ENCODE results near the gene HSD17B1.

Gene HSD17B1

DNA sequence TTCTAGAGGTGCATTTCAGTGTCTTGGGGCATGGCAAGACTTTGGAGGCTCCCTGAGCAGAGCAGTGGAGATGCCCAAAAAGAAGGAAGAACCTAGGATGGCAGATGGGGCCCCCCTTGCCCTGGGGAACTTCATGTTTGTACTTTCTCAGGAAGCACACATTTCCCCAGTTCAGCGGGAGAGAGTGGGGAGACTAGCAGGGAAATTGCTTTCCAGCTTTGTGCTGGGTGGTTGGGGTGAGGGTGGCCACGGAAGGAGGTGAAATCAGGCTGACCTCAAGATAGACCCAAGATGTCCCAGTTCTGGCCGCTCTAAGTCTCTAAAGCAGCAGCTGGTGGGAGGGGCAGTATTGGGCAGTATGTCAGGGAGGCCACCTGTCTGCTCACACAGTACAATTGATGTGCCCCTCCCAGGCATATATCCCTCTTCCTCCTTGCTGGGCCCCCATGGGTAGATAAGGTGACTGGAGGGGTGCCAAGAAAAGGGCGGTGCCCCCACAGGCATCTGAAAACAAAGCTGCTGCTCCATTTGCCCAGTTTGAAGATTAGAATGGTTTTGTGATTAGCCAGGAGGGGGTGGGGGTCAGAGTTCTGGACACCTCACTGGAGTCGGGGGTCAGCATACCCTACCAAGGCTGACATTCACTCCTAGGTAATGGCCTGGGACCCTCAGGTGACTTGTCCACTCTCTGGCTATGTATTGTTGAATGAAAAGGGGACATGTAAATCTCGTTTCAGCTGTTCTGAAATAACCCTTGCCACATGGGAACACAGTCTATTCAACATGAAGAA is 33.8 kb upstream of the HSD17B1 start:
- H3K36me3 Mint-ChIP-seq = peaks cover 55 to 73% of the 10 kb centered on the region in 2 donors
- H3K4me1 Mint-ChIP-seq = peaks cover 5 to 29% of the 10 kb centered on the region in 2 donors
- no peak for ATAC-seq (replicated peaks)
- DNase-seq = no peak
- no peak overlapping the region for H3K4me3 Mint-ChIP-seq
- H3K9me3 Mint-ChIP-seq = no peaks in the 10 kb centered on the region
- H3K27me3 Mint-ChIP-seq = no peaks in the 10 kb centered on the region
- peak overlapping the region; percentile 20 for H3K27ac Mint-ChIP-seq

DNA sequence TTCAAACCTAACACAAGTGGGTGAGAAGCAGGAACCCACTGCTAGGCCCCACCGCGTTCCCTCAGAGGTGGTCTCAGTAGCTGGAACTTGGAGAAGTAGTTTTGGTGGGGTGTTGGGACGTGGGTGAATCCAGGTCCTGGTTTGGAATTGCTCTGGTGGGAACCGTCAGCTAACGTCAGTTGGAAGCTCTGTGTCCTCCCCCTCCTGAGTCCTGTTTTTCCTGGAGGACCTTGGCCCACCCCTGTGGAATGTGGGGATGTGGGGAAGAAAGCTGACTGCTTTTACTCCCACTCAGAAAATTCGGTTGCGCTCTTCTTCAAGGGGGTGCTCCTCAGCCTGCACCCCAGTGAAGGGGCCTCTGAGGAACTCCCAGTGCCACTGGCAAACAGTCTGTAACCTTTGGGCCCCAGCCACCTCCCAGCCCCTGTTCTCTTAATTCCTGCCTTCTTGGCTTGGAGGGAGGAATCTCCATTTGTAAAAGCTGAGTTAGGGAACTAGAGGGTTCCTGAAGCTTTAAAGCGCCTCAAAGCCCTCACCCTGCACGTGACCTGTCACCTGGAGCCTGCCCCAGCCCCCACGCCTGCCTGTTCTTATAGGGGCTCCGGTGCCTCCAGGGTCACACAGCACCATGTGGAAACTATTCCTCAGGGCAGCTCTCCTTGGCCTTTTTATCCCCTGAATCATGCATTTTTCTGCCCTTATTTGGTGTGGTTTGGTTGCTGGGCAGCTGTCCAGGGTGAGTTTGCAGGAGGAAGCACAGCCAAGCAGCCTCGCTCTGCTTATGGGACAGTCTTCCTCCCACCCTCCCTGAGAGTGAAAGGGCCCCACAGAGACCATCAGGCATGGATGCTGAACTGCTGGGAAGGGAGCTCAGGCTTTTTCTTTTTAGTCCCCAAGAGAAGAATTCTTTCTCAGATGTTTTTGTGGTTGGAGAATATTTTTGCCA is 32.9 kb upstream of the HSD17B1 start:
- Mint-ChIP-seq H3K27ac (peak overlapping the region; percentile 77), H3K4me3 (no peak overlapping the region), H3K36me3 (peaks cover 54 to 69% of the 10 kb centered on the region in 2 donors), H3K9me3 (no peaks in the 10 kb centered on the region), H3K27me3 (no peaks in the 10 kb centered on the region), H3K4me1 (peaks cover 5 to 29% of the 10 kb centered on the region in 2 donors)
- ATAC-seq (replicated peaks) (no peak), DNase-seq (no peak)

- peaks cover 54 to 67% of the 10 kb centered on the region in 2 donors for H3K36me3 Mint-ChIP-seq
- ATAC-seq (replicated peaks) (no peak), DNase-seq (no peak)
- no peak overlapping the region for H3K4me3 Mint-ChIP-seq
- no peaks in the 10 kb centered on the region for H3K27me3 Mint-ChIP-seq
- H3K4me1 Mint-ChIP-seq = peaks cover 5 to 29% of the 10 kb centered on the region in 2 donors
- no peaks in the 10 kb centered on the region for H3K9me3 Mint-ChIP-seq
- H3K27ac Mint-ChIP-seq = peak overlapping the region; percentile 63
Observed at GRCh38 chr17:42520540-42520951, 32.2 kb upstream of the HSD17B1 start.

DNA sequence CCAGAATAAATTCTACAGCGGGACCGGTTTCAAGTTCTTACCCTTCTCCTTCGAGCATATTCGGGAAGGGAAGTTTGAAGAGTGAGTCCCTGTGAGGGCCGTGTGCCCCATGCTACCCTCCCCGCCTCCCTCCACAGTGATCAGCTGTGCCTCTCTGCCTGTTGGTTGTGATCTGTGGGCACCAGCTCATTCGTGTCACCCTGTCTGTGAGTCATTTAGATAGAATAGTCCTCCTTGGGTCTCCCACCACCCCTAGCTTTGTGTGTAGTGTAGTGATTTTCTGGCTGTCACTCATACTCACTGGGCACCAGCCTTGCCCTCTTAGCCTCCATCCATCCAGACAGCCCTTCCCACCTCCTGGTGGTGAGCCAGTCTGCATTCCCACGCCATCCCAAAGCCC is 31.7 kb upstream of the HSD17B1 start:
- Mint-ChIP-seq H3K36me3 (peaks cover 54 to 63% of the 10 kb centered on the region in 2 donors), H3K27me3 (no peaks in the 10 kb centered on the region), H3K4me1 (peaks cover 5 to 29% of the 10 kb centered on the region in 2 donors), H3K9me3 (no peaks in the 10 kb centered on the region), H3K4me3 (no peak overlapping the region), H3K27ac (peak overlapping the region; percentile 80)
- no peak for ATAC-seq (replicated peaks)
- no peak for DNase-seq

GRCh38 chr17:42521666-42522262 is 31.0 kb upstream of the HSD17B1 start:
- H3K27ac Mint-ChIP-seq = peak overlapping the region; percentile 22
- ATAC-seq (replicated peaks) (no peak), DNase-seq (no peak)
- H3K36me3 Mint-ChIP-seq = peaks cover 48 to 57% of the 10 kb centered on the region in 2 donors
- no peaks in the 10 kb centered on the region for H3K27me3 Mint-ChIP-seq
- H3K4me3 Mint-ChIP-seq = no peak overlapping the region
- no peaks in the 10 kb centered on the region for H3K9me3 Mint-ChIP-seq
- peaks cover 5 to 23% of the 10 kb centered on the region in 2 donors for H3K4me1 Mint-ChIP-seq

DNA sequence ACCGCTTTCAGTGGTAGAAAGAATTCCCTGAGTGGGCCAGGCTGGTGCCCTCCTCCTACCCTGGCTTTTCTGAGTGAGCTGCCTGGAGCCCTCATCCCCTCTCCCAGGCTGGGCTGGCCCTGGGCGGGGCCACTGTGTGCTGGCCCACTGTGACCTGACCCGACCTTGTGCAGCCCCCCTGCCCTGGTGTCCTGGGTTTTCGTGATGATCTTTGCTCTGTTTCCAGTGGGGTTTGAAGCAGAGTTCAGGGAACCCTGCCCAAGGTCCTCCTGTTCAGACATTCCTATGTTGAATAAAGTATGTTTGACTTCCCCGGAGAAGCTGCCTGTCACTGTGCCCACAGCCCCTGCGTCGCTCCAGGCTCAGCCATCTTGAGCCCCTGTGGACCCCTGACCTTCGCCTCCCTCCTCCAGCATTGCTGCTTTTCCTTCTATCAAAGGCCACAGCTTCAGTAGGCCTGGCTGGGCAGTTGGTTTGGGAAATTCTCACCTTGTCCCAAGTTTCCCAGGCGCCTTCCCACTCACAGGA is 30.4 kb upstream of the HSD17B1 start:
- Mint-ChIP-seq H3K27ac (peak overlapping the region; percentile 47), H3K4me1 (peaks cover 6 to 21% of the 10 kb centered on the region in 2 donors), H3K4me3 (no peak overlapping the region), H3K9me3 (no peaks in the 10 kb centered on the region), H3K36me3 (peaks cover 44 to 53% of the 10 kb centered on the region in 2 donors), H3K27me3 (no peaks in the 10 kb centered on the region)
- DNase-seq (no peak), ATAC-seq (replicated peaks) (no peak)

DNA sequence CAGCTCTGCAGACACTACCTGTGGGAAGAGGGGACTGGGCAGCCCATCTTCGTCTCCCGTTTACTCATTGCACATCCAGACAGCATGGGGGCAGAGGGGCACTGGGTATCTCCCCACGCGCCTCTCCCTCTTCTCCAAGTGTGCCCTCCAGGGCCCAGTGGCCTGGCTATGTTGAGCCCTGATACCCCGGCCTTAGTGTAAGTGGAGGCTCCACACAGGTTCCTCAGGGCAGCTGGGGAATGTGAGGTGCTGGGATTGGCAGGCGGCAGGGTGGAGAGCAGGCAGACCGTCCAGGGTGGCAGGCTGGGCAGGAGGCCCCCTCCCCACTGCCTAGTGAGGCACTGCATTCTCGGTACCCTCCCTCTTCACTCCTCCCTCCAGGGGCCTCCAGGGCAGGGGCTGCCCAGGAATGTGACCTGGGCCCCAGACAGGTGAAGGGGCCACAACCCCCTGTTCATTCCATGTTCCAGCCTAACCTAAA is 29.9 kb upstream of the HSD17B1 start:
- Mint-ChIP-seq H3K27me3 (no peaks in the 10 kb centered on the region), H3K4me1 (peaks cover 7 to 20% of the 10 kb centered on the region in 2 donors), H3K9me3 (no peaks in the 10 kb centered on the region), H3K36me3 (peaks cover 40 to 48% of the 10 kb centered on the region in 2 donors), H3K27ac (peak overlapping the region; percentile 47), H3K4me3 (no peak overlapping the region)
- no peak for DNase-seq
- no peak for ATAC-seq (replicated peaks)

GRCh38 chr17:42525221-42525620 is 27.5 kb upstream of the HSD17B1 start:
- no peak for ATAC-seq (replicated peaks)
- no peak for DNase-seq
- no peak overlapping the region for H3K4me3 Mint-ChIP-seq
- H3K27ac Mint-ChIP-seq = no peak overlapping the region
- no peaks in the 10 kb centered on the region for H3K9me3 Mint-ChIP-seq
- no peaks in the 10 kb centered on the region for H3K27me3 Mint-ChIP-seq
- H3K4me1 Mint-ChIP-seq = peaks cover 3 to 19% of the 10 kb centered on the region in 2 donors
- H3K36me3 Mint-ChIP-seq = peaks cover 28 to 30% of the 10 kb centered on the region in 2 donors

DNA sequence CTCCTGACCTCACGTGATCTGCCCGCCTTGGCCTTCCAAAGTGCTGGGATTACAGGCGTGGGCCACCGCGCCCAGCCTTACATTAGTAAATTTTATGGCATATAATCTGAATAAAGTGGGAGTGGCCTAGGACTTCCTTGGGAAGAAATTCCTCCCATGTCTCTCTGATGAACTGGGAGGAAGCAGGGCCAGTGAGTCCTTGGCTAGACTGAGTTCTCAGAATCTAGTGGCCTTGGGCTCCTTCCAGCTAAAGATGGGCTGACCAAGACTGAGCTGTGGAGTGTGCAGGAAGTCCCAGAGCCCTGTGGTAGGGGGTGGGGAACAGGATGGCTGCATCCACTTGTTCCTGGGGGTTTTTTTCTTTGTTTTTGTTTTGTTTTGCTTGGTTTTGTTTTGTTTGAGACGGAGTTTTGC is 26.7 kb upstream of the HSD17B1 start:
- DNase-seq (no peak), ATAC-seq (replicated peaks) (no peak)
- H3K9me3 Mint-ChIP-seq = no peaks in the 10 kb centered on the region
- peaks cover 22 to 23% of the 10 kb centered on the region in 2 donors for H3K36me3 Mint-ChIP-seq
- no peak overlapping the region for H3K27ac Mint-ChIP-seq
- no peak overlapping the region for H3K4me3 Mint-ChIP-seq
- H3K4me1 Mint-ChIP-seq = peaks cover 9 to 25% of the 10 kb centered on the region in 2 donors
- H3K27me3 Mint-ChIP-seq = no peaks in the 10 kb centered on the region

DNA sequence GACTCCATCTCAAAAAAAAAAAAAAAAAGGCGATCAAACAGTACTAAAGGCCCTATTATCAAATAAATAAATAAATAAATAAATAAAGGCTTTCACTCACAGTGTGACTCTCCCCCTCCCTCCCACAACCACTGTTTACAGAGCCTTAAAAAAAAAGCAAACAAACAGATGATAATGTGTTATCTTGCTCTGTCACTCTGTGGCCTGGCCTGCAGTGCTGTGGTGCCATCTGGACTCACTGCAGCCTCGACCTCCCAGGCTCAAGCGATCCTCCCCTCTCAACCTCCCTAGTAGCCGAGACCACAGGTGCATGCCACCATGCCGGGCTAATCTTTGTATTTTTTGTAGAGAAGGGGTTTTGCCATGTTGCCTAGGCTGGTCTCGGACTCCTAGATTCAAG is 24.8 kb upstream of the HSD17B1 start:
- Mint-ChIP-seq H3K4me3 (no peak overlapping the region), H3K27me3 (no peaks in the 10 kb centered on the region), H3K4me1 (peaks cover 14 to 35% of the 10 kb centered on the region in 2 donors), H3K9me3 (no peaks in the 10 kb centered on the region), H3K27ac (no peak overlapping the region), H3K36me3 (peaks cover 4% of the 10 kb centered on the region in 2 donors)
- no peak for ATAC-seq (replicated peaks)
- DNase-seq = no peak

DNA sequence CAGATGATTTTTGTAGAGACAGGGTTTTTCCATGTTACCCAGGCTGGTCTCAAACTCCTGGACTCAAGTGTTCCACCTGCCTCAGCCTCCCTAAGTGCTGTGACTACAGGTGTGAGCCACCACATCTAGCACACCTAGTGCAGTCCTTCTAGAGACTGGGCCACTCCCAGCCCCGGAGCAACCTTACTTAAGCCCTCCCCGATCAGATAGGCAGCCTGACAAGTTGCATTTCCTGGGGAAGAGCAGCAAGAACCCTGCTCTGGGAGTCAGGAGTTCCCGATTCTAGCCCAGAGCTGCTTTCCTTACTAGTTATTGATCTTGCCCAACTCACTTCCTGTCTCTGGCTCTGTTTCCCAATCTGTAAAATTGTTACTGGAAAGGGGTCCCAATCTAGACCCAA is 23.7 kb upstream of the HSD17B1 start:
- DNase-seq (no peak), ATAC-seq (replicated peaks) (no peak)
- Mint-ChIP-seq H3K27ac (no peak overlapping the region), H3K4me3 (no peak overlapping the region), H3K27me3 (no peaks in the 10 kb centered on the region), H3K36me3 (no peaks in the 10 kb centered on the region), H3K4me1 (peaks cover 14 to 35% of the 10 kb centered on the region in 2 donors), H3K9me3 (no peaks in the 10 kb centered on the region)

DNA sequence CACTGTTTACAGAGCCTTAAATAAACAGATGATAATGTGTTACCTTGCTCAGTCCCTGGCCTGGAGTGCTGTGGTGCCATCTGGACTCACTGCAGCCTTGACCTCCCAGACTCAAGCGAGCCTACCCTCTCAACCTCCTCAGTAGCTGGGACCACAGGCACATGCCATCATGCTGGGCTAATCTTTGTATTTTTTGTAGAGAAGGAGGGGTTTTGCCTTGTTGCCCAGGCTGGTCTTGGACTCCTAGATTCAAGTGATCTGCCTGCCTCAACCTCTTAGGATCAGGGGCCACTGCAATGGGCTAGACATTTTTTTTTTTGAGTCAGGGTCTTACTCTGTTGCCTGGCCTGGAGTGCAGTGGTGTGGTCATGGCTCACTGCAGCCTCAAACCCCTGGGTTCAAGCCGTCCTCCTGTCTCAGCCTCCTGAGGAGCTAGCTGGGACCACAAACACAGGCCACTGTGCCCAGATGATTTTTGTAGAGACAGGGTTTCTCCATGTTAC is 21.7 kb upstream of the HSD17B1 start:
- no peak for DNase-seq
- no peaks in the 10 kb centered on the region for H3K27me3 Mint-ChIP-seq
- ATAC-seq (replicated peaks) = no peak
- H3K27ac Mint-ChIP-seq = peak overlapping the region; percentile 71
- H3K36me3 Mint-ChIP-seq = no peaks in the 10 kb centered on the region
- H3K4me3 Mint-ChIP-seq = no peak overlapping the region
- H3K9me3 Mint-ChIP-seq = no peaks in the 10 kb centered on the region
- H3K4me1 Mint-ChIP-seq = peaks cover 21 to 44% of the 10 kb centered on the region in 2 donors

DNA sequence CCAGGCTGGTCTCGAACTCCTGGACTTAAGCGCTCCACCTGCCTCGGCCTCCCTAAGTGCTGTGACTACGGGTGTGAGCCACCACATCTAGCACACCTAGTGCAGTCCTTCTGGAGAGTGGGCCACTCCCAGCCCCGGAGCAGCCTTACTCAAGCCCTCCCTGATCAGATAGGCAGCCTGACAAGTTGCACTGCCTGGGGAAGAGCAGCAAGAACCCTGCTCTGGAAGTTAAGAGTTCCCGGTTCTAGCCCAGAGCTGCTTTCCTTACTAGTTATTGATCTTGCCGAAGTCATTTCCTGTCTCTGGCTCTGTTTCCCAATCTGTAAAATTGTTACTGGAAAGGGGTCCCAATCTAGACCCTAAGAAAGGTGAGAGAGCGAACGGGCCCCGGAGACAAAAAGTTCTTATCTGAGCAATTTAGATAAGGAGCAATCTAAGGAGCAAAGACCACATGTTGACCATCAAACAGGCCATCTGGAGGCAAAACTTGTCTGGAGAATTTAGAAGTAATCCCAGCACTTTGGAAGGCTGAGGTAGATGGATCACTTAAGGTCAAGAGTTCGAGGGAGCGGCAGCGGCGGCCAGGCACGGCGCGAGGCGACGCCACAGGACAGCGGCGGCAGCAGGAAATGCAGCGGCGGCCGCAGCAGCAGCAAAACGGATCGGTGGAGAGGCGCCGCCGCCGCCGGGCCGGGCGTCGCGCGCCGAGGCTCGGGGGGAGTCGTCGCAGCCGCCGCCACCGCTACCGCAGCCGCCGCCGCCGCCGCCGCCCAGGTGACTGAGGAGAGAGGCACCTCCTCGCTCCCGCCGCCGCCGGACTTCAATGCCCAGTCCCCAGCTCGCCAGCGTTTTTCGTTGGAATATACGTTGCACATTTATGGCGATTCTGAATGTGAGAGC is 21.0 kb upstream of the HSD17B1 start:
- Mint-ChIP-seq H3K36me3 (peaks cover 2% of the 10 kb centered on the region in 2 donors), H3K27me3 (no peaks in the 10 kb centered on the region), H3K27ac (peak overlapping the region; percentile 71), H3K4me1 (peaks cover 21 to 48% of the 10 kb centered on the region in 2 donors), H3K4me3 (peak overlapping the region; percentile 81 to 90), H3K9me3 (no peaks in the 10 kb centered on the region)
- ATAC-seq (replicated peaks) (peak; percentile 16 to 17), DNase-seq (peak; percentile 33)

All from stimulated activated naive B cell treated with anti-CD40 and anti-IgM and Interleukin-4, amounts not matched to agents 10 μg/mL and 1 μg/mL and 100 μg/mL, for 72 hours (primary cell).